SU-DHL-6 (cell line): Measurements from ENCODE around the gene APPL2.
"Not testable (repeated sequence)": the region's sequence is repeated elsewhere in the genome, so short reads cannot be mapped to it uniquely, and the experiment has no call there.

ENCODE experiments used
- H2AFZ ChIP-seq: fragments of 200-600 bp; sonication (generic); 2 replicates; pipeline ENCODE4 v1.6.1; 2014; ENCODE audit warnings: low read depth, mild to moderate bottlenecking, moderate library complexity, mixed read lengths, antibody characterized with exemption, low read length; ENCODE audit not compliant: severe bottlenecking
- H3F3A ChIP-seq: fragments of 200-600 bp; shearing (Covaris generic); 2 replicates; pipeline ENCODE4 v1.6.0; 2016; ENCODE audit warnings: antibody characterized with exemption, mild to moderate bottlenecking; ENCODE audit not compliant: insufficient read depth
- H3K27ac ChIP-seq: fragments of 200-600 bp; sonication (generic); 2 replicates; pipeline ENCODE4 v1.5.1; 2016; ENCODE audit warnings: low read depth, mild to moderate bottlenecking, low read length, moderate library complexity, mixed read lengths
- H3K27me3 ChIP-seq: fragments of 200-600 bp; sonication (generic), shearing (Covaris generic); 2 replicates; pipeline ENCODE4 v1.6.0; 2014; ENCODE audit warnings: mild to moderate bottlenecking, low read length
- H3K36me3 ChIP-seq: fragments of 200-600 bp; sonication (generic); 2 replicates; pipeline ENCODE4 v1.6.1; 2014; ENCODE audit warnings: mild to moderate bottlenecking, low read length, mixed read lengths
- H3K4me2 ChIP-seq: fragments of 300-600, 200-600 bp; shearing (Covaris generic), sonication (generic); 2 replicates; pipeline ENCODE4 v1.6.0; 2014; ENCODE audit warnings: low read length, low read depth, mild to moderate bottlenecking; ENCODE audit not compliant: poor library complexity, severe bottlenecking
- H3K4me3 ChIP-seq: fragments of 200-600 bp; sonication (generic); 2 replicates; pipeline ENCODE4 v1.5.1; 2014; ENCODE audit warnings: antibody characterized with exemption, low read length, mild to moderate bottlenecking, mixed read lengths; ENCODE audit not compliant: insufficient read depth, poor library complexity, severe bottlenecking
- H3K79me2 ChIP-seq: fragments of 200-600 bp; sonication (generic); 2 replicates; pipeline ENCODE4 v1.6.1; 2014; ENCODE audit warnings: mild to moderate bottlenecking, low read length, moderate library complexity; ENCODE audit not compliant: insufficient read depth
- H3K9ac ChIP-seq: fragments of 200-600 bp; sonication (generic); 2 replicates; pipeline ENCODE4 v1.7.0; 2014; ENCODE audit warnings: mild to moderate bottlenecking, low read length
- H3K9me2 ChIP-seq: fragments of 200-600 bp; sonication (generic); replicated peaks from 2 replicates; pipeline ENCODE4 v1.6.1; 2014; ENCODE audit warnings: low read length; ENCODE audit not compliant: insufficient read depth
- H3K9me3 ChIP-seq: fragments of 200-600 bp; sonication (generic); 2 replicates; pipeline ENCODE4 v1.6.1; 2014; ENCODE audit warnings: low read length, mixed read lengths; ENCODE audit not compliant: insufficient read depth
- H4K20me1 ChIP-seq: fragments of 200-600 bp; sonication (generic); 2 replicates; pipeline ENCODE4 v1.6.1; 2014; ENCODE audit warnings: low read depth, mild to moderate bottlenecking, antibody characterized with exemption, low read length, moderate library complexity, mixed read lengths
- CTCF ChIP-seq: fragments of 200-600 bp; sonication (generic); IDR thresholded peaks from one replicate; pipeline ENCODE4 v1.5.1; 2017; ENCODE audit warnings: antibody characterized with exemption, mild to moderate bottlenecking, low read length, moderate library complexity; ENCODE audit not compliant: insufficient read depth, poor library complexity, severe bottlenecking
- EZH2phosphoT487 ChIP-seq: fragments of 200-600 bp; sonication (generic), shearing (Covaris generic); conservative IDR thresholded peaks from 2 replicates; pipeline ENCODE4 v1.6.1; 2018; ENCODE audit warnings: mild to moderate bottlenecking, antibody characterized with exemption, low read length, moderate library complexity, mixed read lengths

APPL2 gene

GRCh38 chr12:105183406-105183805 is 52.6 kb downstream of the APPL2 start:
- not testable (repeated sequence) for H4K20me1 ChIP-seq, H3K36me3 ChIP-seq, H3K79me2 ChIP-seq, H3K27ac ChIP-seq, H3K4me3 ChIP-seq, H3K9me2 ChIP-seq, H3K4me2 ChIP-seq, H3K27me3 ChIP-seq, H2AFZ ChIP-seq, H3K9ac ChIP-seq, H3F3A ChIP-seq, H3K9me3 ChIP-seq

- H3K27me3 ChIP-seq, H3K4me2 ChIP-seq, H3K9me3 ChIP-seq, H3F3A ChIP-seq, H4K20me1 ChIP-seq, H3K9ac ChIP-seq, H3K36me3 ChIP-seq, H2AFZ ChIP-seq, H3K9me2 ChIP-seq, H3K4me3 ChIP-seq, H3K79me2 ChIP-seq, H3K27ac ChIP-seq: not testable (repeated sequence)
Observed at GRCh38 chr12:105179114-105179513, 56.9 kb downstream of the APPL2 start.

- Histone ChIP-seq H3K27me3 (no peaks in the 10 kb centered on the region), H2AFZ (no peak overlapping the region), H3K27ac (no peak overlapping the region), H3K4me2 (no peak overlapping the region), H3F3A (no peaks in the 10 kb centered on the region), H3K9me2 (no peaks in the 10 kb centered on the region), H3K4me3 (no peak overlapping the region), H4K20me1 (no peaks in the 10 kb centered on the region), H3K9ac (no peak overlapping the region), H3K79me2 (no peaks in the 10 kb centered on the region), H3K36me3 (0 out of 2 replicates have a peak, but pooled peaks cover 6% of the 10 kb centered on the region), H3K9me3 (no peaks in the 10 kb centered on the region)
- TF ChIP-seq EZH2phosphoT487 (no peak), CTCF (no peak)
Observed at GRCh38 chr12:105177208-105177607, 58.8 kb downstream of the APPL2 start.

GRCh38 chr12:105175397-105175990 is 60.5 kb downstream of the APPL2 start:
- H3K4me3 ChIP-seq: no peak overlapping the region
- H3K79me2 ChIP-seq: no peaks in the 10 kb centered on the region
- peaks cover 6% of the 10 kb centered on the region; the same call in 1 of the 2 replicates for H3K36me3 ChIP-seq
- no peak overlapping the region for H3K27ac ChIP-seq
- H3K9ac ChIP-seq: no peak overlapping the region
- H3K9me3 ChIP-seq: no peaks in the 10 kb centered on the region
- no peak overlapping the region for H2AFZ ChIP-seq
- TF ChIP-seq CTCF: no peak
- no peak for TF ChIP-seq EZH2phosphoT487
- H3K9me2 ChIP-seq: no peaks in the 10 kb centered on the region
- no peak overlapping the region for H3K4me2 ChIP-seq
- H3F3A ChIP-seq: no peaks in the 10 kb centered on the region
- no peaks in the 10 kb centered on the region for H4K20me1 ChIP-seq
- H3K27me3 ChIP-seq: no peaks in the 10 kb centered on the region
